Right renal cortex interstitium (tissue), 3 donors: ENCODE data around the gene COBLL1. TPM values are rescaled to one million over a fixed set of nuclear protein-coding genes. Genes with fewer than 3 reads are reported as not detected.

Source experiments
- DNase-seq, 3 donors: peaks; one replicate each; pipeline ENCODE4 v3.0.0-alpha.2; 2013; ENCODE audit warnings: low read depth in 3 of 3, low spot score in 2 of 3
- polyA plus RNA-seq, 3 donors: library from polyadenylated mRNA; unstranded; fragments of 120-200 nt; gene quantifications; one replicate each; pipeline ENCODE4 v1.2.1, GENCODE V29; 2013; ENCODE audit not compliant: insufficient read length in 3 of 3

Gene COBLL1
- polyA plus RNA-seq, 3 donors: 117 to 135 (median 135) TPM

GRCh38 chr2:164859251-164859818 lies 17.7 kb upstream of the COBLL1 start:
- no peak for DNase-seq

- DNase-seq: no peak
These were observed 10.5 kb upstream of the COBLL1 start for GRCh38 chr2:164852086-164852485.

- DNase-seq: no peak
These were observed 8.6 kb upstream of the COBLL1 start for GRCh38 chr2:164850235-164850634.

GRCh38 chr2:164849506-164849905 lies 7.9 kb upstream of the COBLL1 start:
- no peak for DNase-seq

GRCh38 chr2:164847981-164848741 lies 6.5 kb upstream of the COBLL1 start:
- DNase-seq: no peak

GRCh38 chr2:164847291-164847690 lies 5.7 kb upstream of the COBLL1 start:
- no peak for DNase-seq

GRCh38 chr2:164846276-164846675 lies 4.7 kb upstream of the COBLL1 start:
- no peak for DNase-seq

GRCh38 chr2:164843346-164843911 lies 1.8 kb upstream of the COBLL1 start:
- no peak for DNase-seq

- no peak for DNase-seq
These were observed 972 bp upstream of the COBLL1 start for GRCh38 chr2:164842624-164842966.

- peak in 1 of 3 donors; percentile 40 for DNase-seq
These were observed 499 bp downstream of the COBLL1 start for GRCh38 chr2:164840930-164841718.

GRCh38 chr2:164840458-164840929 lies 1.1 kb downstream of the COBLL1 start:
- DNase-seq: no peak

- no peak for DNase-seq
These were observed 1.6 kb downstream of the COBLL1 start for GRCh38 chr2:164839914-164840457.

- no peak for DNase-seq
These were observed 3.8 kb downstream of the COBLL1 start for GRCh38 chr2:164837807-164838206.

GRCh38 chr2:164836907-164837306 lies 4.7 kb downstream of the COBLL1 start:
- no peak for DNase-seq

GRCh38 chr2:164835302-164835701 lies 6.3 kb downstream of the COBLL1 start:
- no peak for DNase-seq

GRCh38 chr2:164831887-164832286 lies 9.7 kb downstream of the COBLL1 start:
- no peak for DNase-seq

GRCh38 chr2:164831180-164831579 lies 10.4 kb downstream of the COBLL1 start:
- DNase-seq: no peak

- no peak for DNase-seq
These were observed 15.1 kb downstream of the COBLL1 start for GRCh38 chr2:164826293-164827243.

- DNase-seq: no peak
These were observed 16.8 kb downstream of the COBLL1 start for GRCh38 chr2:164824872-164825271.

- DNase-seq: no peak
These were observed 18.5 kb downstream of the COBLL1 start for GRCh38 chr2:164823126-164823525.
